K562 (cell line): ENCODE data around the gene ASS1. TPM values are rescaled to one million over a fixed set of nuclear protein-coding genes. Genes with fewer than 3 reads are reported as not detected.
A peak's percentile ranks its signal among the peaks of the same experiment; 100 is the strongest.

ENCODE experiments used
- MEIS2 ChIP-seq: fragments of 450-650 bp; IDR thresholded peaks from 2 replicates; pipeline ENCODE4 v1.6.1; 2014; ENCODE audit warnings: mild to moderate bottlenecking; ENCODE audit not compliant: partially characterized antibody
- RBBP5 ChIP-seq: fragments of 200-600 bp; sonication (generic); IDR thresholded peaks from 2 replicates; pipeline ENCODE4 v1.6.1; 2012; ENCODE audit warnings: borderline replicate concordance, mild to moderate bottlenecking, low read length, control low read depth, inconsistent platforms; ENCODE audit not compliant: insufficient read depth, poor library complexity, severe bottlenecking
- TAF15 ChIP-seq: fragments of 200-400 bp; formaldehyde crosslinking; IDR thresholded peaks from 2 replicates; pipeline ENCODE4 v1.6.1; 2017; ENCODE audit warnings: mild to moderate bottlenecking, low read depth, low read length, moderate library complexity
- YBX1 ChIP-seq: fragments of 450-650 bp; IDR thresholded peaks from 2 replicates; pipeline ENCODE4 v1.7.1; 2016; ENCODE audit warnings: mild to moderate bottlenecking
- ZNF408 ChIP-seq: fragments of 250-450 bp; sonication (Bioruptor Pico); IDR thresholded peaks from 2 replicates; pipeline ENCODE4 v1.4.0; 2020; ENCODE audit warnings: low read depth, mild to moderate bottlenecking, moderate library complexity
- ZNF511 ChIP-seq: sonication (generic); formaldehyde crosslinking; IDR thresholded peaks from 2 replicates; pipeline ENCODE4 v1.8.0; 2022; ENCODE audit warnings: mild to moderate bottlenecking, missing genetic modification reagents
- ZSCAN32 ChIP-seq: fragments of 450-650 bp; formaldehyde crosslinking; IDR thresholded peaks from 2 replicates; pipeline ENCODE4 v1.4.0; 2020; ENCODE audit warnings: mild to moderate bottlenecking, moderate library complexity
- polyA plus RNA-seq, 8 experiments: library from polyadenylated mRNA; depleted of rRNA in 4 of 8; stranded (reverse) in 5 of 8; unstranded in 3 of 8; fragments of >200 nt; fragmentation: Nextera tagmentation in 2 of 8; fragmentation: Illumina TruSeq in 1 of 8; extraction: Ambion mirVana in 2 of 8; extraction: Trizol in 1 of 8; gene quantifications; 2 replicates each; pipeline versions ENCODE4 v1.2.1 to v1.2.3, GENCODE V29; 2011 to 2014; ENCODE audit warnings: inconsistent platforms in 1 of 8, missing spikeins in 1 of 8
- total RNA-seq, 7 experiments: library from RNA; depleted of rRNA in 6 of 7; stranded (reverse); fragments of >200 nt in 6 of 7; fragmentation: Illumina TruSeq in 2 of 7; extraction: Trizol in 2 of 7; gene quantifications; 2 replicates each; pipeline versions ENCODE4 v1.2.1 to v1.2.3, GENCODE V29; 2011 to 2021; ENCODE audit warnings: low replicate concordance in 1 of 7
- TF ChIP-seq, protein P1 (sequence below), 2 experiments: fragments of 450-650 bp; formaldehyde crosslinking in 1 of 2; IDR thresholded peaks; 2 replicates each; pipeline versions ENCODE4 v1.4.0 to v1.6.1; 2014 to 2020; ENCODE audit warnings: mild to moderate bottlenecking in 2 of 2, borderline replicate concordance in 1 of 2, low read depth in 1 of 2
- TF ChIP-seq, protein P2 (sequence below): fragments of 250-450 bp; sonication (Bioruptor Pico); IDR thresholded peaks from 2 replicates; pipeline ENCODE4 v1.5.1; 2021; ENCODE audit warnings: mild to moderate bottlenecking

ASS1 gene
- total and polyA plus RNA-seq, 9 of the 15 experiments (the other 6 are each of a cell fraction or from before 2014, with no cell fraction given), result 1.5 to 5.7 (median 3.7) TPM

GRCh38 chr9:130437011-130437789 lies 7.6 kb upstream of the ASS1 start (continued):
- TF ChIP-seq ZNF511 (CRISPR knock-in tag), result no peak
- TF ChIP-seq TAF15, result no peak
- TF ChIP-seq RBBP5, result no peak
- TF ChIP-seq, protein P1, sequence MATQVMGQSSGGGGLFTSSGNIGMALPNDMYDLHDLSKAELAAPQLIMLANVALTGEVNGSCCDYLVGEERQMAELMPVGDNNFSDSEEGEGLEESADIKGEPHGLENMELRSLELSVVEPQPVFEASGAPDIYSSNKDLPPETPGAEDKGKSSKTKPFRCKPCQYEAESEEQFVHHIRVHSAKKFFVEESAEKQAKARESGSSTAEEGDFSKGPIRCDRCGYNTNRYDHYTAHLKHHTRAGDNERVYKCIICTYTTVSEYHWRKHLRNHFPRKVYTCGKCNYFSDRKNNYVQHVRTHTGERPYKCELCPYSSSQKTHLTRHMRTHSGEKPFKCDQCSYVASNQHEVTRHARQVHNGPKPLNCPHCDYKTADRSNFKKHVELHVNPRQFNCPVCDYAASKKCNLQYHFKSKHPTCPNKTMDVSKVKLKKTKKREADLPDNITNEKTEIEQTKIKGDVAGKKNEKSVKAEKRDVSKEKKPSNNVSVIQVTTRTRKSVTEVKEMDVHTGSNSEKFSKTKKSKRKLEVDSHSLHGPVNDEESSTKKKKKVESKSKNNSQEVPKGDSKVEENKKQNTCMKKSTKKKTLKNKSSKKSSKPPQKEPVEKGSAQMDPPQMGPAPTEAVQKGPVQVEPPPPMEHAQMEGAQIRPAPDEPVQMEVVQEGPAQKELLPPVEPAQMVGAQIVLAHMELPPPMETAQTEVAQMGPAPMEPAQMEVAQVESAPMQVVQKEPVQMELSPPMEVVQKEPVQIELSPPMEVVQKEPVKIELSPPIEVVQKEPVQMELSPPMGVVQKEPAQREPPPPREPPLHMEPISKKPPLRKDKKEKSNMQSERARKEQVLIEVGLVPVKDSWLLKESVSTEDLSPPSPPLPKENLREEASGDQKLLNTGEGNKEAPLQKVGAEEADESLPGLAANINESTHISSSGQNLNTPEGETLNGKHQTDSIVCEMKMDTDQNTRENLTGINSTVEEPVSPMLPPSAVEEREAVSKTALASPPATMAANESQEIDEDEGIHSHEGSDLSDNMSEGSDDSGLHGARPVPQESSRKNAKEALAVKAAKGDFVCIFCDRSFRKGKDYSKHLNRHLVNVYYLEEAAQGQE (IDR thresholded peaks at IDR 0.05; ENCODE audit: borderline replicate concordance), result peak; percentile 8; the same call in 1 of the 2 replicates
- TF ChIP-seq, protein P1 (CRISPR knock-in tag; IDR thresholded peaks at IDR 0.05; ENCODE audit: low read depth), result no peak
- TF ChIP-seq, protein P2, sequence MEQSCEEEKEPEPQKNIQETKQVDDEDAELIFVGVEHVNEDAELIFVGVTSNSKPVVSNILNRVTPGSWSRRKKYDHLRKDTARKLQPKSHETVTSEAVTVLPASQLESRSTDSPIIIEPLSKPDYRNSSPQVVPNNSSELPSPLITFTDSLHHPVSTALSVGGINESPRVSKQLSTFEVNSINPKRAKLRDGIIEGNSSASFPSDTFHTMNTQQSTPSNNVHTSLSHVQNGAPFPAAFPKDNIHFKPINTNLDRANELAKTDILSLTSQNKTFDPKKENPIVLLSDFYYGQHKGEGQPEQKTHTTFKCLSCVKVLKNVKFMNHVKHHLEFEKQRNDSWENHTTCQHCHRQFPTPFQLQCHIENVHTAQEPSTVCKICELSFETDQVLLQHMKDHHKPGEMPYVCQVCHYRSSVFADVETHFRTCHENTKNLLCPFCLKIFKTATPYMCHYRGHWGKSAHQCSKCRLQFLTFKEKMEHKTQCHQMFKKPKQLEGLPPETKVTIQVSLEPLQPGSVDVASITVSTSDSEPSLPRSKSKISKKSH (CRISPR knock-in tag), result no peak
- TF ChIP-seq YBX1, result no peak
- TF ChIP-seq ZNF408, result no peak
- TF ChIP-seq MEIS2, result peak; percentile 24
- TF ChIP-seq ZSCAN32 (CRISPR knock-in tag), result no peak
